SIG-M5 treated with dmso at 0.1 percent for 504 hours (cell line): ENCODE measurements around the gene ADPGK.
A peak's percentile ranks its signal among the peaks of the same experiment; 100 is the strongest.

Experiments used
- DNase-seq: peaks from one replicate; lab custom pipeline; 2025; ENCODE audit not compliant: unreplicated experiment; lab: John Stamatoyannopoulos, UW

Gene ADPGK

GRCh38 chr15:72790302-72790910 lies 6.8 kb upstream of the ADPGK start:
- DNase-seq, result no peak

GRCh38 chr15:72787526-72787925 lies 4.0 kb upstream of the ADPGK start:
- DNase-seq, result no peak

- no peak for DNase-seq
Measured at GRCh38 chr15:72786676-72787345, 3.3 kb upstream of the ADPGK start.

GRCh38 chr15:72786242-72786641 lies 2.7 kb upstream of the ADPGK start:
- no peak for DNase-seq

- no peak for DNase-seq
Measured at GRCh38 chr15:72785841-72786240, 2.3 kb upstream of the ADPGK start.

- peak; percentile 63 for DNase-seq
Measured at GRCh38 chr15:72785432-72785831, 1.9 kb upstream of the ADPGK start.

GRCh38 chr15:72784456-72784876 lies 908 bp upstream of the ADPGK start:
- DNase-seq, result no peak

GRCh38 chr15:72783004-72783639 lies 436 bp downstream of the ADPGK start:
- DNase-seq, result peak; percentile 98

- no peak for DNase-seq
Measured at GRCh38 chr15:72782274-72783003, 1.1 kb downstream of the ADPGK start.

- peak; percentile 10 for DNase-seq
Measured at GRCh38 chr15:72781631-72782030, 1.9 kb downstream of the ADPGK start.

- DNase-seq, result no peak
Measured at GRCh38 chr15:72778796-72779195, 4.8 kb downstream of the ADPGK start.

GRCh38 chr15:72774696-72775383 lies 8.7 kb downstream of the ADPGK start:
- peak; percentile 44 for DNase-seq

GRCh38 chr15:72771329-72771725 lies 12.2 kb downstream of the ADPGK start:
- DNase-seq, result no peak

- no peak for DNase-seq
Measured at GRCh38 chr15:72770673-72771328, 12.8 kb downstream of the ADPGK start.

- DNase-seq, result no peak
Measured at GRCh38 chr15:72766780-72767179, 16.8 kb downstream of the ADPGK start.

- DNase-seq, result no peak
Measured at GRCh38 chr15:72766025-72766424, 17.5 kb downstream of the ADPGK start.

- DNase-seq, result no peak
Measured at GRCh38 chr15:72764656-72765055, 18.9 kb downstream of the ADPGK start.

- DNase-seq, result no peak
Measured at GRCh38 chr15:72760590-72761260, 22.8 kb downstream of the ADPGK start.

GRCh38 chr15:72758182-72758581 lies 25.4 kb downstream of the ADPGK start:
- no peak for DNase-seq

- no peak for DNase-seq
Measured at GRCh38 chr15:72754096-72754495, 29.5 kb downstream of the ADPGK start.
